GM13976 (cell line): ENCODE measurements around the gene ASMTL.

Experiments
- DNase-seq: peaks from one replicate; pipeline ENCODE4 v3.0.0; 2012; ENCODE audit warnings: low spot score
- in situ Hi-C: fragments of 300-500 bp; cut with MboI; formaldehyde crosslinking; loops from one replicate; pipeline ENCODE4 v1.12.0; 2022; ENCODE audit warnings: low sequenced_read_pairs, mixed read lengths, inconsistent platforms; ENCODE audit not compliant: unreplicated experiment
- TF ChIP-seq, protein P1 (sequence below): IDR thresholded peaks from 2 replicates; pipeline ENCODE4 v1.5.1; 2012; ENCODE audit warnings: borderline replicate concordance, mild to moderate bottlenecking; ENCODE audit not compliant: insufficient read depth; ENCODE audit errors: extremely low read depth, missing control alignments, control extremely low read depth

The ASMTL gene

DNA sequence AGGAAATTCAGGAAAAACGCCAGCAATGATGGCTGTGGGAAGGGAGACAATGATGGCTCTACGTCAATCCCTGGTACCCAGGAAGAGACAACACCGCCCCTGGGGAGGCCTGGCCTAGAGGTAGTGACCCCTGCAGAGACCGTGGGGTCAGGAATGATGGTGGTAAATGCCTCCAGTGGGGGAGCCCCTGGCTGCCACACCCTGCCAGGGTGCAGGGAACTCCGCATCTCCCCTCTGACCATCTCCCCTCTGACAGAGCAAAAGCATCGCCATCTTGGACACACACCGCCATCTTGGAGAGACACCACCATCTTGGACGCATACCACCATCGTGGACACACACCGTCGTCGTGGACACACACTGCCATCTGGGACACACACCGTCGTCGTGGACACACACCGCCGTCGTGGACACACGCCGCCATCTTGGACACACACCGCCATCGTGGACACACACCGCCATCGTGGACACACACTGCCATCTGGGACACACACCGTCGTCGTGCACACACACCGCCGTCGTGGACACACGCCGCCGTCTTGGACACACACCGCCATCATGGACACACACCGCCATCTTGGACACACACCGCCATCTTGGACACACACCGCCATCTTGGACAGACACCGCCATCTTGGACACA, 9.9 kb downstream of the ASMTL start:
- TF ChIP-seq, protein P1, sequence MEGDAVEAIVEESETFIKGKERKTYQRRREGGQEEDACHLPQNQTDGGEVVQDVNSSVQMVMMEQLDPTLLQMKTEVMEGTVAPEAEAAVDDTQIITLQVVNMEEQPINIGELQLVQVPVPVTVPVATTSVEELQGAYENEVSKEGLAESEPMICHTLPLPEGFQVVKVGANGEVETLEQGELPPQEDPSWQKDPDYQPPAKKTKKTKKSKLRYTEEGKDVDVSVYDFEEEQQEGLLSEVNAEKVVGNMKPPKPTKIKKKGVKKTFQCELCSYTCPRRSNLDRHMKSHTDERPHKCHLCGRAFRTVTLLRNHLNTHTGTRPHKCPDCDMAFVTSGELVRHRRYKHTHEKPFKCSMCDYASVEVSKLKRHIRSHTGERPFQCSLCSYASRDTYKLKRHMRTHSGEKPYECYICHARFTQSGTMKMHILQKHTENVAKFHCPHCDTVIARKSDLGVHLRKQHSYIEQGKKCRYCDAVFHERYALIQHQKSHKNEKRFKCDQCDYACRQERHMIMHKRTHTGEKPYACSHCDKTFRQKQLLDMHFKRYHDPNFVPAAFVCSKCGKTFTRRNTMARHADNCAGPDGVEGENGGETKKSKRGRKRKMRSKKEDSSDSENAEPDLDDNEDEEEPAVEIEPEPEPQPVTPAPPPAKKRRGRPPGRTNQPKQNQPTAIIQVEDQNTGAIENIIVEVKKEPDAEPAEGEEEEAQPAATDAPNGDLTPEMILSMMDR: no peak
- DNase-seq: no peak
- in situ Hi-C loops: no loop called here

DNA sequence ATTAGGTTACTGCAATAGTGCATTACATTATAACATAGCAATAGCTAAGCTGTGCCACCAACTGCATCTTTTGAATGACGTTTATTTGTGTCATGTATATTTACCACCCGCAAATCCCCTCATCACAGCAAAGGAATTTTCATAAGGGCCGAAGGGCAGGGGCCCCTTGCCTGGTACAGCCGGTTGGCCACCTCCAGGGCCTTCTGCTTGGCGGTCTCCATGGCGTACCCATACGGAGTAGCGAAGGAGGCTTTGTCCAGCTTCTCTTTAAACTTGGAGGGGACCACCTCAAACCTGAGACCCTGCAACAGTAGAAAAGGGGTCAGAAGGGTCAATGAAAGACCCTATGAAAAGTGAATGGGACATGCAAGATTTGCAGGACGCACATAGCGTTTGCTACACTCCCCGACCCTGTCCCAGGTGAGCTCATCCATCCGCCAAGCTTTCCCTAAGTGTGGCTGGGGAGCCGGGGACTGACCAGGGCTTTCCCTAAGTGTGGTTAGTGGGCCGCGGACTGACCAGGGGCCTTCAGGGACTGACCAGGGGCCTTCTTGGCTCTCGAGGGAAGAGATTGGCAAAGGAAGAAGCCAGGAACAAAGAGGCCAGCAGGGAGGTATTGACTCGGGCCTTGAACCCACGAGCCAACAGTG, 10.6 kb downstream of the ASMTL start:
- no peak for DNase-seq
- in situ Hi-C loops: no loop called here
- TF ChIP-seq, protein P1: no peak

DNA sequence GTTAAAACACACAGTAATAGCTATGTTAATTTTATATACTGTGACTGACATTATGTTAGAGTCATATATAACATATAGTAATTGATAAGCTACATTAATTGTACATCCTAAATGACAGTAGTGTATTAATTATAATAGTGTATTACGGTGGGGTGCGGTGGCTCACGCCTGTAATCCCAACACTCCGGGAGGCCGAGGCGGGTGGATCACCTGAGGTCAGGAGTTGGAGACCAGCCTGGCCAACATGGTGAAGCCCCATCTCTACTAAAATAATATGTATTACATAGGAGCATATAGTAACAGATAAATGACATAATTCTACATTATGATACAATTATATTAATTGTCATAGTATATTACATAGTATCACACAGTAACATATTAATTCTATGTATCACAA, 12.2 kb downstream of the ASMTL start:
- in situ Hi-C loops: no loop called here
- TF ChIP-seq, protein P1: no peak
- DNase-seq: no peak

DNA sequence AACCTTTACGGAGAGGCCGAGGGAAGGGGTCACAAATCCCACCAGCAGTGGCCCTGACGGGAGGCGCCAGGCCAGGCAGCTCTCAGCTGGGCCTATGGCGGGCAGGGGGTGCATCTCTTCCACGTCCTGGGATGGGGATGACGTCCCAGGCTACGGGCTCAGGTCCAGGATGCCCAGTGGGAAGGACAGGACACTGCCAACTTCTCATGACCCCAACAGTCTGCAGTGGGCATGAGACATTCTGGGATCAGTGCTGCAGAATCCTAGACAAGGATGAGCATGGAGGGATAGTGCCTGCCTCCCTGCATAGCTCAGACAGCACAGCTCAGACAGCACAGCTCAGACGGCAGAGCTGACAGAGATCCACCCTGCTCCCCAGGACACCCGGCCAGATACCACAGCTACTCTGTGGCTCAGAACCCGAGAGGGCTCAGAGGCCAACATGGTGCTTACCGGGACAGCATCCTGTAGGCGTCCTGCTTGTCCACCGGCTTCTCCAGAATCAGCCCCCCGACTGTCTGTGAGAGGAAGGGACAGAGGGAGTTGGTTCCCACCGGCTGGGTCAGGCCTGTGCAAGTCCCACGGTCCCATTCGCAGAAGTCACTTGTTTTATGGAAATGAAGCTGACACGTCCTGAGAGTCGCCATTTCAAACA, 17.3 kb downstream of the ASMTL start:
- in situ Hi-C loops: no loop called here
- no peak for DNase-seq
- TF ChIP-seq, protein P1: no peak

DNA sequence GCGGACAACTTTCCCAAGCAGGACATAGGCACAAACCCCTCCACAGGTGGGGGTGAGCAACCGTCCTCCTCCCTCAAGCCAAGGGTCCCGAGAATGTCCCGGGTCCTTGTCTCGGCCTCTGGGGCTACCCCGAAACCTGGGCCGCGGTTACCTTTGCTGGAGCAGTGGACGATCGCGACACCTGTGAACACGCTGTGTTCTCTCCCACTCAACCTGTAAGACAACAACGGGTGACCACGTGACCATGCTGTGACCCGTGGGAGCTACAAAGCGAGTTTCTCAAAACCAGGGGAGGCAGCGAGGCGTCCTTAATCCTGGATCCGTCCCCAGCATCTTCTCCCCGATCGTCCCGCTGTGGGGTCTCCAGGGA, 17.9 kb downstream of the ASMTL start:
- no peak for DNase-seq
- in situ Hi-C loops: no loop called here
- TF ChIP-seq, protein P1: no peak

DNA sequence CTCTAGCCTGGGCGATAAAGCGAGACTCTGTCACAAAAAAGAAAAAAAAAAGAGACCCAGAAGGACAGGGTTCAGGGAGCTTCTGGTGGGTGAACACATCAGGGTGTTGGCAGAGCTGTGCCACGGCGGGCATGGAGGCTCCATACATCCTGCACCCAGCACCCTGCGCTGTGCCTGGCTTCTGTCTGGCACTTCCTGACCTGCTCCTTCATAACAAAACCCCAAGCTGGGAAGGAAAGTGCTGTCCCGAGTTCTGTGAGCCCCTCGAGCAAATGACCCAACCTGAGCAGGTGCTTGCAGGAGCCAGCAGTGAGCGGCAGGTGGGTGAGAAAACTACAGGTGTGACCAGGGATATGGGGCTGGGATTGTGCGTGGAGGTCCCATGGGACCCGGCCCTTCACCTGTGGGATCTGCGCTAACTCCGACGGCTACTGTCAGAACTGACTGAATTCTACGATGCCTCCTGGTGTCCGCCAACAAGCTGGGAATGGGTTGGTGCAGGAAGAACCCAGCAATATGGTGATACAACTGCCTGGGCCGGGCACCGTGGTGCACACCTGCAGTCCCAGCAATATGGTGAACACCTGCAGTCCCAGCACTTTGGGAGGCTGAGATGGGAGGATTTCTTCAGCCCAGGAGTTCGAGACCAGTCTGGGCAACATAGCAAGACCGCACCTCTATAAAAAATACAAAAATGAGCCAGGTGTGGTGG, 18.9 kb downstream of the ASMTL start:
- TF ChIP-seq, protein P1: no peak
- in situ Hi-C loops: no loop called here
- no peak for DNase-seq
